HepG2 (cell line): ENCODE data around the gene NDUFS6. TPM values are rescaled to one million over a fixed set of nuclear protein-coding genes. Genes with fewer than 3 reads are reported as not detected.

ENCODE experiments used
- BORCS8-MEF2B ChIP-seq: sonication (generic); formaldehyde crosslinking; IDR thresholded peaks from 2 replicates; pipeline ENCODE4 v1.8.0; 2022; ENCODE audit warnings: mild to moderate bottlenecking, missing genetic modification reagents
- CBFB ChIP-seq: sonication (generic); formaldehyde crosslinking; IDR thresholded peaks from 2 replicates; pipeline ENCODE4 v1.4.0; 2020; ENCODE audit warnings: missing genetic modification reagents
- CHCHD3 ChIP-seq: sonication (generic); formaldehyde crosslinking; IDR thresholded peaks from 2 replicates; pipeline ENCODE4 v1.8.0; 2022; ENCODE audit warnings: mild to moderate bottlenecking, missing genetic modification reagents, moderate library complexity
- GFI1 ChIP-seq: sonication (generic); formaldehyde crosslinking; IDR thresholded peaks from 2 replicates; pipeline ENCODE4 v1.5.0; 2020; ENCODE audit warnings: missing genetic modification reagents, mild to moderate bottlenecking, borderline replicate concordance
- PRDM15 ChIP-seq: sonication (generic); formaldehyde crosslinking; IDR thresholded peaks from 2 replicates; pipeline ENCODE4 v1.4.0; 2020; ENCODE audit warnings: missing genetic modification reagents
- TFE3 ChIP-seq: IDR thresholded peaks from 2 replicates; pipeline ENCODE4 v1.6.1; 2016
- TOE1 ChIP-seq: sonication (generic); formaldehyde crosslinking; IDR thresholded peaks from 2 replicates; pipeline ENCODE4 v1.4.0; 2020; ENCODE audit warnings: mild to moderate bottlenecking, missing genetic modification reagents
- ZNF20 ChIP-seq: sonication (generic); formaldehyde crosslinking; IDR thresholded peaks from 2 replicates; pipeline ENCODE4 v1.4.0; 2020; ENCODE audit warnings: mild to moderate bottlenecking, moderate library complexity, missing genetic modification reagents
- ZNF34 ChIP-seq: sonication (generic); formaldehyde crosslinking; IDR thresholded peaks from 2 replicates; pipeline ENCODE4 v1.4.0; 2020; ENCODE audit warnings: mild to moderate bottlenecking, missing genetic modification reagents, borderline replicate concordance
- polyA plus RNA-seq, 8 experiments: library from polyadenylated mRNA; depleted of rRNA in 3 of 8; stranded (reverse) in 7 of 8; unstranded in 1 of 8; fragments of >200 nt; fragmentation: Illumina TruSeq in 4 of 8; extraction: Trizol in 4 of 8; gene quantifications; 2 replicates each; pipeline versions ENCODE4 v1.2.1 to v1.2.3, GENCODE V29; 2011 to 2016; ENCODE audit warnings: low read depth in 4 of 8, missing spikeins in 1 of 8, mixed read lengths in 1 of 8; ENCODE audit not compliant: insufficient read depth in 1 of 8
- total RNA-seq, 5 experiments: library from RNA; depleted of rRNA; stranded (reverse); fragments of >200 nt; fragmentation: Illumina TruSeq; extraction: Trizol; gene quantifications; 2 replicates each; pipeline ENCODE4 v1.2.3, GENCODE V29; 2016; ENCODE audit warnings: low read depth in 1 of 5
- TF ChIP-seq, protein P1 (sequence below): sonication (generic); formaldehyde crosslinking; IDR thresholded peaks from 2 replicates; pipeline ENCODE4 v1.5.1; 2020; ENCODE audit warnings: missing genetic modification reagents, mild to moderate bottlenecking, borderline replicate concordance

The NDUFS6 gene
- total and polyA plus RNA-seq, 2 of the 13 experiments (the other 11 are each of a cell fraction or from before 2014, with no cell fraction given) = 23.7 to 50.4 TPM

GRCh38 chr5:1777281-1778137 is 23.7 kb upstream of the NDUFS6 start (continued):
- TF ChIP-seq PRDM15 (CRISPR knock-in tag) (no peak), ZNF20 (no peak), CHCHD3 (CRISPR knock-in tag) (no peak), GFI1 (no peak), CBFB (CRISPR knock-in tag) (no peak), TFE3 (no peak), ZNF34 (CRISPR knock-in tag) (no peak), BORCS8-MEF2B (CRISPR knock-in tag) (no peak), TOE1 (CRISPR knock-in tag) (no peak)
- TF ChIP-seq, protein P1, sequence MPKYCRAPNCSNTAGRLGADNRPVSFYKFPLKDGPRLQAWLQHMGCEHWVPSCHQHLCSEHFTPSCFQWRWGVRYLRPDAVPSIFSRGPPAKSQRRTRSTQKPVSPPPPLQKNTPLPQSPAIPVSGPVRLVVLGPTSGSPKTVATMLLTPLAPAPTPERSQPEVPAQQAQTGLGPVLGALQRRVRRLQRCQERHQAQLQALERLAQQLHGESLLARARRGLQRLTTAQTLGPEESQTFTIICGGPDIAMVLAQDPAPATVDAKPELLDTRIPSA (CRISPR knock-in tag) = no peak
